HCT116 (cell line): ENCODE data around the gene COPS8. TPM values are rescaled to one million over a fixed set of nuclear protein-coding genes. Genes with fewer than 3 reads are reported as not detected.

Source experiments
- ATAC-seq: fragments of 200-7000 bp; cut with Tn5 transposase; 2 replicates; pipeline ENCODE4 v1.9.1; 2020; ENCODE audit warnings: mild to moderate bottlenecking, moderate library complexity
- BruUV-seq: library from RNA; stranded (reverse); fragments of 400-500 nt; replicated peaks from 2 replicates; lab custom pipeline; 2021; lab: Mats Ljungman, UMichigan
- CTCF ChIA-PET: fragments of 300-600 bp; sonication (Branson Sonifier 250); formaldehyde crosslinking; loops from one replicate; lab custom pipeline; 2021; ENCODE audit warnings: antibody characterized with exemption; lab: Charles Lee
- POLR2A ChIA-PET: fragments of 300-600, 350-600 bp; sonication (Branson Sonifier 250); formaldehyde crosslinking; loops from one replicate; lab custom pipeline; 2021; ENCODE audit warnings: antibody characterized with exemption; lab: Charles Lee
- RAD21 ChIA-PET, 2 experiments: fragments of 300-600 bp; sonication (Branson Sonifier 250); formaldehyde crosslinking; loops; one replicate each; lab custom pipeline; 2023; ENCODE audit warnings: low total read pairs in 2 of 2; ENCODE audit not compliant: uncharacterized antibody in 2 of 2, unreplicated experiment in 2 of 2, low non-redundant PET in 1 of 2; lab: Charles Lee
- DNase-seq: peaks from one replicate; pipeline ENCODE4 v3.0.0-alpha.2; 2010; ENCODE audit warnings: low read depth, low spot score
- H2AFZ ChIP-seq: fragments of 200-600 bp; shearing (Covaris generic), sonication (generic); 2 replicates; pipeline ENCODE4 v1.6.1; 2017; ENCODE audit warnings: low read depth, mixed run types, mixed read lengths, antibody characterized with exemption, low read length; ENCODE audit not compliant: poor library complexity, severe bottlenecking
- H3K27ac ChIP-seq: 2 replicates; pipeline ENCODE4 v1.5.1; 2012; ENCODE audit warnings: low read depth, low read length
- H3K27me3 ChIP-seq: fragments of 200-600 bp; sonication (generic); 2 replicates; pipeline ENCODE4 v1.6.1; 2016; ENCODE audit warnings: mixed run types, low read length, mixed read lengths; ENCODE audit not compliant: insufficient read depth
- H3K36me3 ChIP-seq, 2 experiments: fragments of 200-500 bp in 1 of 2; fragments of 200-600 bp in 1 of 2; sonication (Bioruptor generic) in 1 of 2; sonication (generic) in 1 of 2; 2 replicates each; pipeline versions ENCODE4 v1.5.1 to v1.6.1; 2014 to 2016; ENCODE audit warnings: low read length in 2 of 2, inconsistent platforms in 1 of 2, mixed read lengths in 1 of 2, mixed run types in 1 of 2; ENCODE audit not compliant: insufficient read depth in 2 of 2, control insufficient read depth in 1 of 2
- H3K4me1 ChIP-seq, 2 experiments: fragments of 200-600 bp in 1 of 2; sonication (generic) in 1 of 2; 2 replicates each; pipeline versions ENCODE4 v1.5.1 to v1.6.1; 2012 to 2017; ENCODE audit warnings: low read length in 2 of 2, inconsistent platforms in 1 of 2, mild to moderate bottlenecking in 1 of 2, mixed read lengths in 1 of 2, mixed run types in 1 of 2, moderate library complexity in 1 of 2; ENCODE audit not compliant: insufficient read depth in 2 of 2, control insufficient read depth in 1 of 2
- H3K4me2 ChIP-seq: fragments of 200-600 bp; sonication (generic); 2 replicates; pipeline ENCODE4 v1.6.1; 2017; ENCODE audit warnings: mixed run types, low read length, mixed read lengths
- H3K4me3 ChIP-seq, 2 experiments: fragments of 200-600 bp in 1 of 2; sonication (generic) in 1 of 2; replicated peaks in 1 of 2; 2 replicates each; pipeline ENCODE4 v1.5.1; 2011 to 2016; ENCODE audit warnings: low read length in 2 of 2, control low read depth in 1 of 2, low read depth in 1 of 2, mild to moderate bottlenecking in 1 of 2, mixed read lengths in 1 of 2, mixed run types in 1 of 2
- H3K79me2 ChIP-seq: fragments of 200-600 bp; sonication (generic); 2 replicates; pipeline ENCODE4 v1.6.1; 2017; ENCODE audit warnings: mild to moderate bottlenecking, mixed run types, low read length, moderate library complexity, mixed read lengths; ENCODE audit not compliant: insufficient read depth
- H3K9ac ChIP-seq: fragments of 200-600 bp; sonication (generic); 2 replicates; pipeline ENCODE4 v1.6.1; 2016; ENCODE audit warnings: low read length, mixed read lengths
- H3K9me2 ChIP-seq: fragments of 200-600 bp; sonication (generic), shearing (Covaris generic); 2 replicates; pipeline ENCODE4 v1.6.1; 2017; ENCODE audit warnings: mixed run types, mild to moderate bottlenecking, moderate library complexity; ENCODE audit not compliant: insufficient read depth
- H3K9me3 ChIP-seq, 2 experiments: fragments of 200-500 bp in 1 of 2; fragments of 200-600 bp in 1 of 2; sonication (Bioruptor generic) in 1 of 2; sonication (generic) in 1 of 2; 2 replicates each; pipeline ENCODE4 v1.6.1; 2014 to 2017; ENCODE audit warnings: low read length in 2 of 2, mixed read lengths in 2 of 2, inconsistent platforms in 1 of 2, low read depth in 1 of 2, mild to moderate bottlenecking in 1 of 2, mixed run types in 1 of 2, moderate library complexity in 1 of 2; ENCODE audit not compliant: control insufficient read depth in 1 of 2, insufficient read depth in 1 of 2
- H4K20me1 ChIP-seq: fragments of 200-600 bp; sonication (generic), shearing (Covaris generic); 2 replicates; pipeline ENCODE4 v1.6.1; 2017; ENCODE audit warnings: mixed run types, mild to moderate bottlenecking, moderate library complexity; ENCODE audit not compliant: insufficient read depth
- CBX3 ChIP-seq: IDR thresholded peaks from 2 replicates; pipeline ENCODE4 v1.6.1; 2012; ENCODE audit warnings: low read depth
- CEBPB ChIP-seq: IDR thresholded peaks from 2 replicates; pipeline ENCODE4 v1.6.1; 2012; ENCODE audit warnings: low read depth
- EGR1 ChIP-seq: IDR thresholded peaks from 2 replicates; pipeline ENCODE4 v1.6.1; 2012; ENCODE audit warnings: low read depth
- ELF1 ChIP-seq: IDR thresholded peaks from 2 replicates; pipeline ENCODE4 v1.6.1; 2012; ENCODE audit warnings: low read depth, borderline replicate concordance
- EZH2 ChIP-seq: fragments of 200-600 bp; sonication (generic); IDR thresholded peaks from 2 replicates; pipeline ENCODE4 v1.6.1; 2017; ENCODE audit warnings: antibody characterized with exemption, mixed run types
- EZH2phosphoT487 ChIP-seq: fragments of 200-600 bp; IDR thresholded peaks from 2 replicates; pipeline ENCODE4 v1.6.1; 2018; ENCODE audit warnings: antibody characterized with exemption, borderline replicate concordance
- FOSL1 ChIP-seq: IDR thresholded peaks from 2 replicates; pipeline ENCODE4 v1.6.1; 2012; ENCODE audit warnings: low read depth
- JUND ChIP-seq: IDR thresholded peaks from 2 replicates; pipeline ENCODE4 v1.6.1; 2012
- POLR2AphosphoS5 ChIP-seq: IDR thresholded peaks from 2 replicates; pipeline ENCODE4 v1.6.1; 2011; ENCODE audit warnings: mild to moderate bottlenecking, low read depth, low read length, moderate library complexity
- RAD21 ChIP-seq: IDR thresholded peaks from 2 replicates; pipeline ENCODE4 v1.6.1; 2012; ENCODE audit warnings: low read depth, mild to moderate bottlenecking
- SIN3A ChIP-seq: IDR thresholded peaks from 2 replicates; pipeline ENCODE4 v1.6.1; 2012; ENCODE audit warnings: low read depth
- SP1 ChIP-seq: IDR thresholded peaks from 2 replicates; pipeline ENCODE4 v1.6.1; 2012; ENCODE audit warnings: low read depth
- SRF ChIP-seq: IDR thresholded peaks from 2 replicates; pipeline ENCODE4 v1.6.1; 2012; ENCODE audit warnings: low read depth
- TCF7L2 ChIP-seq: IDR thresholded peaks from 2 replicates; pipeline ENCODE4 v1.7.0; 2011; ENCODE audit warnings: borderline replicate concordance, inconsistent platforms; ENCODE audit not compliant: insufficient read depth, insufficient read length; ENCODE audit errors: extremely low read depth
- ZFX ChIP-seq: fragments of 450-650 bp; IDR thresholded peaks from 2 replicates; pipeline ENCODE4 v1.6.1; 2017
- intact Hi-C: fragments of 100-400 bp; cut with micrococcal nuclease; formaldehyde crosslinking; loops from 2 replicates; pipeline ENCODE4 v1.10.0; 2022
- total RNA-seq: library from RNA; stranded (reverse); gene quantifications from one replicate; pipeline ENCODE4 v1.2.1, GENCODE V29; 2021; ENCODE audit not compliant: unreplicated experiment
- TF ChIP-seq, protein P1 (sequence below): IDR thresholded peaks from 2 replicates; pipeline ENCODE4 v1.6.1; 2012; ENCODE audit warnings: low read depth
- TF ChIP-seq, protein P2 (sequence below): IDR thresholded peaks from 2 replicates; pipeline ENCODE4 v1.6.1; 2012
- TF ChIP-seq, protein P3 (sequence below): IDR thresholded peaks from 2 replicates; pipeline ENCODE4 v1.6.1; 2012
- TF ChIP-seq, protein P4 (sequence below), 3 experiments: fragments of 200-600 bp in 1 of 3; sonication (generic) in 1 of 3; IDR thresholded peaks in 2 of 3; conservative IDR thresholded peaks in 1 of 3; 2 replicates each; pipeline ENCODE4 v1.5.1; 2012 to 2017; ENCODE audit warnings: low read depth in 2 of 3, low read length in 2 of 3, antibody characterized with exemption in 1 of 3, borderline replicate concordance in 1 of 3, control low read depth in 1 of 3, mild to moderate bottlenecking in 1 of 3, mixed read lengths in 1 of 3, mixed run types in 1 of 3, moderate library complexity in 1 of 3; ENCODE audit not compliant: insufficient read depth in 1 of 3

Gene COPS8
- total RNA-seq, 1 experiment from 2014 or later, result 42.2 TPM

DNA sequence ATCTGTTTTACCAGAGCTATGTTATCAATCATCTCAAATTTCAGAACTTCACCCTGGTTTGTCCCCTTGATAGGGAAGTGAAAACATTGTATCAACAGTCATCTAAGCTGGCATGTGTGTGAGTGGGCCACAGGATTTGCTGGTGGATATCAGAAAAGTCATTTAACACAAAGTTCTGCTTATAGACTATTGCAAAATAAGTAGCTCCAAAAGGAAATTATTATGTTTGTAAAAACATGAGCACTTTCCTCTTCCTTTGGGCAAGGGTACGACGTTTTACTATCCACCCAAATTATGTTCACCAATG, 20.7 kb upstream of the COPS8 start:
- POLR2A ChIA-PET, result no interaction called here
- H3K36me3 ChIP-seq, result no peaks in the 10 kb centered on the region
- no peaks in the 10 kb centered on the region for H4K20me1 ChIP-seq
- no peak overlapping the region for H2AFZ ChIP-seq
- no peak for ATAC-seq
- H3K9me2 ChIP-seq, result no peaks in the 10 kb centered on the region
- H3K27ac ChIP-seq, result no peak overlapping the region
- no peaks in the 10 kb centered on the region for H3K27me3 ChIP-seq
- H3K4me3 ChIP-seq, result no peak overlapping the region
- peaks cover 0 to 7% of the 10 kb centered on the region in 2 experiments; a peak in 1 of 4 replicates for H3K4me1 ChIP-seq
- H3K9me3 ChIP-seq, result no peaks in the 10 kb centered on the region
- no peak for TF ChIP-seq SP1
- TF ChIP-seq EZH2, result no peak
- no peak for TF ChIP-seq EZH2phosphoT487
- no peak for TF ChIP-seq EGR1
- no peak for TF ChIP-seq RAD21
- TF ChIP-seq JUND, result no peak
- no peak for TF ChIP-seq CEBPB
- no peak for TF ChIP-seq SRF
- no peak for TF ChIP-seq ELF1
- no peak for TF ChIP-seq POLR2AphosphoS5
- TF ChIP-seq, protein P1, sequence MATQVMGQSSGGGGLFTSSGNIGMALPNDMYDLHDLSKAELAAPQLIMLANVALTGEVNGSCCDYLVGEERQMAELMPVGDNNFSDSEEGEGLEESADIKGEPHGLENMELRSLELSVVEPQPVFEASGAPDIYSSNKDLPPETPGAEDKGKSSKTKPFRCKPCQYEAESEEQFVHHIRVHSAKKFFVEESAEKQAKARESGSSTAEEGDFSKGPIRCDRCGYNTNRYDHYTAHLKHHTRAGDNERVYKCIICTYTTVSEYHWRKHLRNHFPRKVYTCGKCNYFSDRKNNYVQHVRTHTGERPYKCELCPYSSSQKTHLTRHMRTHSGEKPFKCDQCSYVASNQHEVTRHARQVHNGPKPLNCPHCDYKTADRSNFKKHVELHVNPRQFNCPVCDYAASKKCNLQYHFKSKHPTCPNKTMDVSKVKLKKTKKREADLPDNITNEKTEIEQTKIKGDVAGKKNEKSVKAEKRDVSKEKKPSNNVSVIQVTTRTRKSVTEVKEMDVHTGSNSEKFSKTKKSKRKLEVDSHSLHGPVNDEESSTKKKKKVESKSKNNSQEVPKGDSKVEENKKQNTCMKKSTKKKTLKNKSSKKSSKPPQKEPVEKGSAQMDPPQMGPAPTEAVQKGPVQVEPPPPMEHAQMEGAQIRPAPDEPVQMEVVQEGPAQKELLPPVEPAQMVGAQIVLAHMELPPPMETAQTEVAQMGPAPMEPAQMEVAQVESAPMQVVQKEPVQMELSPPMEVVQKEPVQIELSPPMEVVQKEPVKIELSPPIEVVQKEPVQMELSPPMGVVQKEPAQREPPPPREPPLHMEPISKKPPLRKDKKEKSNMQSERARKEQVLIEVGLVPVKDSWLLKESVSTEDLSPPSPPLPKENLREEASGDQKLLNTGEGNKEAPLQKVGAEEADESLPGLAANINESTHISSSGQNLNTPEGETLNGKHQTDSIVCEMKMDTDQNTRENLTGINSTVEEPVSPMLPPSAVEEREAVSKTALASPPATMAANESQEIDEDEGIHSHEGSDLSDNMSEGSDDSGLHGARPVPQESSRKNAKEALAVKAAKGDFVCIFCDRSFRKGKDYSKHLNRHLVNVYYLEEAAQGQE, result no peak
- TF ChIP-seq CBX3, result no peak
- TF ChIP-seq, protein P2, sequence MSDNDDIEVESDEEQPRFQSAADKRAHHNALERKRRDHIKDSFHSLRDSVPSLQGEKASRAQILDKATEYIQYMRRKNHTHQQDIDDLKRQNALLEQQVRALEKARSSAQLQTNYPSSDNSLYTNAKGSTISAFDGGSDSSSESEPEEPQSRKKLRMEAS, result no peak
- no peak for TF ChIP-seq TCF7L2
- TF ChIP-seq FOSL1, result no peak
- TF ChIP-seq, protein P3, sequence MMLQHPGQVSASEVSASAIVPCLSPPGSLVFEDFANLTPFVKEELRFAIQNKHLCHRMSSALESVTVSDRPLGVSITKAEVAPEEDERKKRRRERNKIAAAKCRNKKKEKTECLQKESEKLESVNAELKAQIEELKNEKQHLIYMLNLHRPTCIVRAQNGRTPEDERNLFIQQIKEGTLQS, result no peak
- TF ChIP-seq, protein P4, sequence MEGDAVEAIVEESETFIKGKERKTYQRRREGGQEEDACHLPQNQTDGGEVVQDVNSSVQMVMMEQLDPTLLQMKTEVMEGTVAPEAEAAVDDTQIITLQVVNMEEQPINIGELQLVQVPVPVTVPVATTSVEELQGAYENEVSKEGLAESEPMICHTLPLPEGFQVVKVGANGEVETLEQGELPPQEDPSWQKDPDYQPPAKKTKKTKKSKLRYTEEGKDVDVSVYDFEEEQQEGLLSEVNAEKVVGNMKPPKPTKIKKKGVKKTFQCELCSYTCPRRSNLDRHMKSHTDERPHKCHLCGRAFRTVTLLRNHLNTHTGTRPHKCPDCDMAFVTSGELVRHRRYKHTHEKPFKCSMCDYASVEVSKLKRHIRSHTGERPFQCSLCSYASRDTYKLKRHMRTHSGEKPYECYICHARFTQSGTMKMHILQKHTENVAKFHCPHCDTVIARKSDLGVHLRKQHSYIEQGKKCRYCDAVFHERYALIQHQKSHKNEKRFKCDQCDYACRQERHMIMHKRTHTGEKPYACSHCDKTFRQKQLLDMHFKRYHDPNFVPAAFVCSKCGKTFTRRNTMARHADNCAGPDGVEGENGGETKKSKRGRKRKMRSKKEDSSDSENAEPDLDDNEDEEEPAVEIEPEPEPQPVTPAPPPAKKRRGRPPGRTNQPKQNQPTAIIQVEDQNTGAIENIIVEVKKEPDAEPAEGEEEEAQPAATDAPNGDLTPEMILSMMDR (IDR thresholded peaks at IDR 0.05 in 2 of 3, conservative IDR thresholded peaks at IDR 0.05 in 1 of 3; ENCODE audit: borderline replicate concordance in 1 of 3, insufficient read depth in 1 of 3, low read depth in 2 of 3, low read length in 2 of 3), result no peak
- TF ChIP-seq SIN3A, result no peak
- no peak for TF ChIP-seq ZFX
- TF ChIP-seq, all 23 proteins: peak for 0
- no TSS peak for BruUV-seq
- DNase-seq, result no peak
- H3K4me2 ChIP-seq, result no peak overlapping the region
- ChIA-PET CTCF (no interaction called here), RAD21 (no interaction called here)
- no peaks in the 10 kb centered on the region for H3K79me2 ChIP-seq
- intact Hi-C loops, result loop anchor here (10.0 kb wide), 1 partner anchor 870 kb away; no protein-coding TSS in a partner anchor
- H3K9ac ChIP-seq, result no peak overlapping the region
